A549 (cell line): Measurements from ENCODE around the gene UNKL. TPM values are rescaled to one million over a fixed set of nuclear protein-coding genes. Genes with fewer than 3 reads are reported as not detected.

Experiments
- ATAC-seq, 2 experiments: fragments of 200-7000 bp in 1 of 2; fragments of >200 bp in 1 of 2; cut with Nextera tagmentation in 1 of 2; cut with Tn5 transposase in 1 of 2; 3 replicates each; pipeline versions ENCODE4 v1.8.0 to v1.9.1; 2018 to 2020; ENCODE audit warnings: mild to moderate bottlenecking in 1 of 2, moderate library complexity in 1 of 2
- CTCF ChIA-PET: fragments of 300-600 bp; sonication (Branson Sonifier 250); formaldehyde crosslinking; extraction: SDS; loops from one replicate; lab custom pipeline; 2021; ENCODE audit warnings: antibody characterized with exemption, inconsistent platforms; lab: Yijun Ruan, JAX
- POLR2A ChIA-PET: fragments of 350-600 bp; formaldehyde crosslinking; extraction: SDS; loops from one replicate; lab custom pipeline; 2021; ENCODE audit warnings: antibody characterized with exemption, inconsistent platforms; lab: Yijun Ruan, JAX
- DNase-seq, 2 experiments: peaks; one replicate each; pipeline versions ENCODE4 v3.0.0 to v3.0.0-alpha.2; 2011 to 2016; ENCODE audit warnings: low read depth in 1 of 2, low spot score in 1 of 2
- FAIRE-seq: peaks from 2 replicates; lab custom pipeline; 2011; peaks lifted over from hg19 to GRCh38; lab: Jason Lieb, UNC
- H3K27ac ChIP-seq, 2 experiments: fragments of >200 bp; sonication (Bioruptor Twin); formaldehyde crosslinking; 3 replicates each; pipeline ENCODE4 v1.5.1; 2016 to 2017
- H3K4me1 ChIP-seq: fragments of >200 bp; sonication (Bioruptor Twin); formaldehyde crosslinking; 3 replicates; pipeline ENCODE4 v1.6.1; 2016
- H3K4me2 ChIP-seq: fragments of >200 bp; sonication (Bioruptor Twin); formaldehyde crosslinking; 3 replicates; pipeline ENCODE4 v1.6.1; 2016
- H3K4me3 ChIP-seq: fragments of >200 bp; sonication (Bioruptor Twin); formaldehyde crosslinking; 3 replicates; pipeline ENCODE4 v1.5.1; 2016
- H3K9me3 ChIP-seq: fragments of >200 bp; sonication (Bioruptor Twin); formaldehyde crosslinking; 3 replicates; pipeline ENCODE4 v1.6.1; 2016
- BHLHE40 ChIP-seq: IDR thresholded peaks from 2 replicates; pipeline ENCODE4 v1.6.1; 2012; ENCODE audit warnings: low read depth, low read length, inconsistent platforms
- CBX8 ChIP-seq: fragments of 200-600 bp; sonication (generic); IDR thresholded peaks from 2 replicates; pipeline ENCODE4 v1.6.1; 2016
- CHD2 ChIP-seq: fragments of 150-350 bp; IDR thresholded peaks from 2 replicates; pipeline ENCODE4 v1.6.1; 2014; ENCODE audit warnings: low read length; ENCODE audit not compliant: partially characterized antibody
- HDAC2 ChIP-seq: fragments of 200-600 bp; sonication (generic); IDR thresholded peaks from 2 replicates; pipeline ENCODE4 v1.6.1; 2016
- HOXA7 ChIP-seq: fragments of 250-450 bp; sonication (Bioruptor Pico); IDR thresholded peaks from 2 replicates; pipeline ENCODE4 v1.5.0; 2020; ENCODE audit warnings: mild to moderate bottlenecking, moderate library complexity
- HOXB5 ChIP-seq: fragments of 250-450 bp; sonication (Bioruptor Pico); IDR thresholded peaks from 2 replicates; pipeline ENCODE4 v1.5.0; 2020; ENCODE audit warnings: mild to moderate bottlenecking, moderate library complexity
- JUNB ChIP-seq: fragments of >200 bp; sonication (Bioruptor Twin); formaldehyde crosslinking; IDR thresholded peaks from 2 replicates; pipeline ENCODE4 v1.6.1; 2016
- NR3C1 ChIP-seq: fragments of >200 bp; sonication (Bioruptor Twin); formaldehyde crosslinking; IDR thresholded peaks from 3 replicates; pipeline ENCODE4 v1.6.1; 2017
- RAD21 ChIP-seq, 2 experiments: fragments of >200 bp in 1 of 2; sonication (Bioruptor Twin) in 1 of 2; formaldehyde crosslinking in 1 of 2; IDR thresholded peaks in 1 of 2; conservative IDR thresholded peaks in 1 of 2; 2 replicates in 1 of 2; 3 replicates in 1 of 2; pipeline ENCODE4 v1.6.1; 2012 to 2018; ENCODE audit warnings: inconsistent platforms in 1 of 2
- RCOR1 ChIP-seq: fragments of 150-350 bp; IDR thresholded peaks from 2 replicates; pipeline ENCODE4 v1.6.1; 2014; ENCODE audit warnings: antibody characterized with exemption, low read length, low read depth
- RFX5 ChIP-seq: fragments of 450-650 bp; IDR thresholded peaks from 2 replicates; pipeline ENCODE4 v1.7.1; 2014; ENCODE audit warnings: antibody characterized with exemption, mild to moderate bottlenecking, moderate library complexity
- SMC3 ChIP-seq: fragments of >200 bp; sonication (Bioruptor Twin); formaldehyde crosslinking; IDR thresholded peaks from 3 replicates; pipeline ENCODE4 v1.6.1; 2018; ENCODE audit warnings: inconsistent platforms
- TP53 ChIP-seq: fragments of 250-450 bp; sonication (Bioruptor Pico); IDR thresholded peaks from 2 replicates; pipeline ENCODE4 v1.5.0; 2021; ENCODE audit warnings: mild to moderate bottlenecking, moderate library complexity
- ZNF302 ChIP-seq: fragments of 250-450 bp; sonication (Bioruptor Pico); IDR thresholded peaks from 2 replicates; pipeline ENCODE4 v1.9.0; 2021; ENCODE audit warnings: inconsistent platforms, mild to moderate bottlenecking, moderate library complexity
- WGBS: methylation state at CpG from one replicate; pipeline ENCODE4 v1.1.6; 2017; ENCODE audit errors: missing lambda C conversion rate; 5-methylcytosine and 5-hydroxymethylcytosine counted together
- polyA plus RNA-seq, 4 experiments: library from polyadenylated mRNA; depleted of rRNA in 3 of 4; stranded (reverse); fragments of >200 nt; fragmentation: RNase III in 1 of 4; extraction: RNeasy Plus Mini Kit Qiagen cat#74134 plus additional on column Dnase treatment in 1 of 4; gene quantifications; 2 replicates in 3 of 4; 3 replicates in 1 of 4; pipeline ENCODE4 v1.2.3, GENCODE V29; 2011 to 2017
- TF ChIP-seq, protein P1 (sequence below): IDR thresholded peaks from 2 replicates; pipeline ENCODE4 v1.6.1; 2012
- TF ChIP-seq, protein P2 (sequence below): IDR thresholded peaks from 2 replicates; pipeline ENCODE4 v1.6.1; 2012
- TF ChIP-seq, protein P3 (sequence below): fragments of >200 bp; sonication (Bioruptor Twin); formaldehyde crosslinking; IDR thresholded peaks from 3 replicates; pipeline ENCODE4 v1.6.1; 2016
- TF ChIP-seq, protein P4 (sequence below): fragments of >200 bp; sonication (Bioruptor Twin); formaldehyde crosslinking; IDR thresholded peaks from 2 replicates; pipeline ENCODE4 v1.6.1; 2016

Gene UNKL
- polyA plus RNA-seq, 2 of the 4 experiments (the other 2 are of a cell fraction): 20.7 to 37.6 TPM

DNA sequence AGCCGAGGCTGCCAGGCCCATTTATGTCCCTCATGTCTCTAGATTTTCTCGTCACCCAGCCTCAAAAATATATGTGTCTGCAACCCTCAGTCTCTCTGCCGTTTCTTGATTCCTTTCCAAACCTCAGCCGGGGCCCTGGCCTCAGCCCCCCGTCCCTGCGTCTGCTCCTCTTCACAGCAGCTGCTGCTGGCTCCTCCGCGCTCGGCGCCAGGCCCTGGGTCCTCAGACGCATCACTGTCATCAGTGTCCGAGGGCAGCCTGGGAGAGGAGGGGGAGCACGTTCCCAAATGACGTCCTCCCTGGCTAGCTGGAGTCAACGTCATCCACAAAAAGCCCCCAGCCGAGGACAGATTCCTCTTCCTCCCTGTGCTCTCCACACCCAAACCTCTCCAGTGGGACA is 65.2 kb downstream of the UNKL start:
- FAIRE-seq (no peak), ATAC-seq (no peak)
- no peak overlapping the region for H3K4me3 ChIP-seq
- H3K4me2 ChIP-seq: no peak overlapping the region
- WGBS: 91% methylated on average over 16 of the region's 16 CpGs
- H3K9me3 ChIP-seq: no peaks in the 10 kb centered on the region
- no peak for TF ChIP-seq JUNB
- TF ChIP-seq RFX5: no peak
- TF ChIP-seq CHD2: no peak
- no peak for TF ChIP-seq BHLHE40
- no peak for TF ChIP-seq NR3C1
- no peak for TF ChIP-seq SMC3
- TF ChIP-seq, protein P1, sequence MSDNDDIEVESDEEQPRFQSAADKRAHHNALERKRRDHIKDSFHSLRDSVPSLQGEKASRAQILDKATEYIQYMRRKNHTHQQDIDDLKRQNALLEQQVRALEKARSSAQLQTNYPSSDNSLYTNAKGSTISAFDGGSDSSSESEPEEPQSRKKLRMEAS: no peak
- TF ChIP-seq, all 56 proteins: peak for 0
- no peak for DNase-seq
- Histone ChIP-seq H3K4me1 (peaks cover 6% of the 10 kb centered on the region), H3K27ac (no peak overlapping the region)
- ChIA-PET CTCF (interaction anchor here (0.9 to 9.4 kb wide), 5 partner anchors 13 to 48 kb away, joined by 3 to 78 read pairs (median 3); no protein-coding TSS in a partner anchor), POLR2A (no interaction called here)

DNA sequence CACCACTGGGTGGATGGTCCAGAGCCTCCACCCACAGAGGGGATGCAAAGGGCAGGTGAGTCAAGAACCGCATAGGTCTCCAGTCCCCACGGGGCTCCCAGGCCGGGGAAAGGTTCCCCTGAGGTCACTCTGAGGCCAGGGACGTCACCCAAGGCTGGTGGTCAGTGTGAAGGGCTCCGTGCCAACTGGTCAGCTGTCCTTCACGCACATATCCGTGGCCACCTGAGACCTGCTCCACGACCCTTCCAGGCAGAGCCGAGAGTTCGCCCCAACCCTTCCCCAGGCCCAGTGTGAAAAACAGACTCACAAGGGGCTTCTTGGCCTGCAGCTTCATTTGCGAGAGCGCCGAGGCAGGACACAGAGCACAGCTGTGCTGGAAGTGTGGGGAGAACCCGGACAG is 65.6 kb downstream of the UNKL start:
- Histone ChIP-seq H3K27ac (no peak overlapping the region), H3K4me1 (peaks cover 6% of the 10 kb centered on the region), H3K4me2 (no peak overlapping the region), H3K9me3 (no peaks in the 10 kb centered on the region), H3K4me3 (no peak overlapping the region)
- POLR2A ChIA-PET: no interaction called here
- no peak for TF ChIP-seq ZNF302 (CRISPR knock-in tag)
- no peak for TF ChIP-seq RAD21 (conservative IDR thresholded peaks at IDR 0.05 in 1 of 2, IDR thresholded peaks at IDR 0.05 in 1 of 2)
- TF ChIP-seq, protein P2, sequence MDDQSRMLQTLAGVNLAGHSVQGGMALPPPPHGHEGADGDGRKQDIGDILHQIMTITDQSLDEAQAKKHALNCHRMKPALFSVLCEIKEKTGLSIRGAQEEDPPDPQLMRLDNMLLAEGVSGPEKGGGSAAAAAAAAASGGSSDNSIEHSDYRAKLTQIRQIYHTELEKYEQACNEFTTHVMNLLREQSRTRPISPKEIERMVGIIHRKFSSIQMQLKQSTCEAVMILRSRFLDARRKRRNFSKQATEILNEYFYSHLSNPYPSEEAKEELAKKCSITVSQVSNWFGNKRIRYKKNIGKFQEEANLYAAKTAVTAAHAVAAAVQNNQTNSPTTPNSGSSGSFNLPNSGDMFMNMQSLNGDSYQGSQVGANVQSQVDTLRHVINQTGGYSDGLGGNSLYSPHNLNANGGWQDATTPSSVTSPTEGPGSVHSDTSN: no peak
- TF ChIP-seq NR3C1: no peak
- no peak for TF ChIP-seq TP53 (CRISPR knock-in tag)
- TF ChIP-seq, protein P3, sequence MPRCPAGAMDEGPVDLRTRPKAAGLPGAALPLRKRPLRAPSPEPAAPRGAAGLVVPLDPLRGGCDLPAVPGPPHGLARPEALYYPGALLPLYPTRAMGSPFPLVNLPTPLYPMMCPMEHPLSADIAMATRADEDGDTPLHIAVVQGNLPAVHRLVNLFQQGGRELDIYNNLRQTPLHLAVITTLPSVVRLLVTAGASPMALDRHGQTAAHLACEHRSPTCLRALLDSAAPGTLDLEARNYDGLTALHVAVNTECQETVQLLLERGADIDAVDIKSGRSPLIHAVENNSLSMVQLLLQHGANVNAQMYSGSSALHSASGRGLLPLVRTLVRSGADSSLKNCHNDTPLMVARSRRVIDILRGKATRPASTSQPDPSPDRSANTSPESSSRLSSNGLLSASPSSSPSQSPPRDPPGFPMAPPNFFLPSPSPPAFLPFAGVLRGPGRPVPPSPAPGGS: no peak
- no peak for TF ChIP-seq RCOR1
- CTCF ChIA-PET: interaction anchor here (0.9 to 9.4 kb wide), 7 partner anchors 9 to 48 kb away, joined by 3 to 78 read pairs (median 3); no protein-coding TSS in a partner anchor
- WGBS: 82% methylated on average over 14 of the region's 14 CpGs
- ATAC-seq (no peak), DNase-seq (no peak), FAIRE-seq (no peak)

- DNase-seq (no peak), FAIRE-seq (no peak)
- WGBS: 96% methylated on average over 10 of the region's 15 CpGs
- no peak overlapping the region for H3K27ac ChIP-seq
- no peak for TF ChIP-seq HOXA7 (CRISPR knock-in tag)
- no peak for TF ChIP-seq JUNB
- no peak for TF ChIP-seq CBX8
- TF ChIP-seq TP53 (CRISPR knock-in tag): no peak
- no peak for TF ChIP-seq HDAC2
- TF ChIP-seq, protein P3: no peak
- TF ChIP-seq HOXB5 (CRISPR knock-in tag): no peak
- no peak for TF ChIP-seq SMC3
- TF ChIP-seq, protein P4, sequence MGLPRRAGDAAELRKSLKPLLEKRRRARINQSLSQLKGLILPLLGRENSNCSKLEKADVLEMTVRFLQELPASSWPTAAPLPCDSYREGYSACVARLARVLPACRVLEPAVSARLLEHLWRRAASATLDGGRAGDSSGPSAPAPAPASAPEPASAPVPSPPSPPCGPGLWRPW: no peak
- TF ChIP-seq, all 56 proteins: peak for 0
- CTCF ChIA-PET: interaction anchor here (0.9 to 9.4 kb wide), 6 partner anchors 9 to 47 kb away, joined by 3 to 78 read pairs (median 4); no protein-coding TSS in a partner anchor
- POLR2A ChIA-PET: no interaction called here
- no peak for ATAC-seq
- no peak overlapping the region for H3K4me3 ChIP-seq
- H3K4me1 ChIP-seq: peaks cover 9% of the 10 kb centered on the region
- no peak overlapping the region for H3K4me2 ChIP-seq
- no peaks in the 10 kb centered on the region for H3K9me3 ChIP-seq
These were observed 66.1 kb downstream of the UNKL start for GRCh38 chr16:1348441-1348840.
